Measurements from ENCODE around the gene ATXN1. TPM values are rescaled to one million over a fixed set of nuclear protein-coding genes. Genes with fewer than 3 reads are reported as not detected.
"Not testable (repeated sequence)": the region's sequence is repeated elsewhere in the genome, so short reads cannot be mapped to it uniquely, and the experiment has no call there.

ATXN1 gene
- total RNA-seq, 1 experiment from 2014 or later, result 7.6 TPM

GRCh38 chr6:16271428-16271827, 489.8 kb downstream of the ATXN1 start:
- H3K4me3 ChIP-seq (ENCODE audit: insufficient read depth, low read depth, low read length), result no peak overlapping the region
- no peak for DNase-seq
- H3K36me3 ChIP-seq (replicated peaks; ENCODE audit: control insufficient read depth, insufficient read depth, low read length), result no peaks in the 10 kb centered on the region
- no peaks in the 10 kb centered on the region for H3K27me3 ChIP-seq (ENCODE audit: control insufficient read depth, insufficient read depth, low read length)

GRCh38 chr6:16270178-16270794, 491.0 kb downstream of the ATXN1 start:
- Histone ChIP-seq H3K27me3 (ENCODE audit: control insufficient read depth, insufficient read depth, low read length) (no peaks in the 10 kb centered on the region), H3K36me3 (replicated peaks; ENCODE audit: control insufficient read depth, insufficient read depth, low read length) (no peaks in the 10 kb centered on the region), H3K4me3 (ENCODE audit: insufficient read depth, low read depth, low read length) (no peak overlapping the region)
- no peak for DNase-seq

- not testable (repeated sequence) for H3K36me3 ChIP-seq (replicated peaks; ENCODE audit: control insufficient read depth, insufficient read depth, low read length); H3K27me3 ChIP-seq (ENCODE audit: control insufficient read depth, insufficient read depth, low read length); DNase-seq; H3K4me3 ChIP-seq (ENCODE audit: insufficient read depth, low read depth, low read length)
These were observed 491.7 kb downstream of the ATXN1 start for GRCh38 chr6:16269442-16270070.

GRCh38 chr6:16267428-16268263, 493.6 kb downstream of the ATXN1 start:
- Histone ChIP-seq H3K27me3 (ENCODE audit: control insufficient read depth, insufficient read depth, low read length) (no peaks in the 10 kb centered on the region), H3K4me3 (ENCODE audit: insufficient read depth, low read depth, low read length) (no peak overlapping the region), H3K36me3 (replicated peaks; ENCODE audit: control insufficient read depth, insufficient read depth, low read length) (no peaks in the 10 kb centered on the region)
- DNase-seq, result no peak

- H3K4me3 ChIP-seq (ENCODE audit: insufficient read depth, low read depth, low read length), result no peak overlapping the region
- no peak for DNase-seq
- H3K27me3 ChIP-seq (ENCODE audit: control insufficient read depth, insufficient read depth, low read length), result no peaks in the 10 kb centered on the region
- no peaks in the 10 kb centered on the region for H3K36me3 ChIP-seq (replicated peaks; ENCODE audit: control insufficient read depth, insufficient read depth, low read length)
These were observed 495.6 kb downstream of the ATXN1 start for GRCh38 chr6:16265351-16266341.

GRCh38 chr6:16264785-16265184, 496.5 kb downstream of the ATXN1 start:
- H3K4me3 ChIP-seq (ENCODE audit: insufficient read depth, low read depth, low read length), result no peak overlapping the region
- DNase-seq, result no peak
- H3K27me3 ChIP-seq (ENCODE audit: control insufficient read depth, insufficient read depth, low read length), result no peaks in the 10 kb centered on the region
- no peaks in the 10 kb centered on the region for H3K36me3 ChIP-seq (replicated peaks; ENCODE audit: control insufficient read depth, insufficient read depth, low read length)

- H3K4me3 ChIP-seq (ENCODE audit: insufficient read depth, low read depth, low read length), result peak overlapping the region; percentile 26; the same call in 1 of the 2 replicates
- H3K36me3 ChIP-seq (replicated peaks; ENCODE audit: control insufficient read depth, insufficient read depth, low read length); H3K27me3 ChIP-seq (ENCODE audit: control insufficient read depth, insufficient read depth, low read length); DNase-seq: not testable (repeated sequence)
These were observed 497.7 kb downstream of the ATXN1 start for GRCh38 chr6:16263464-16264099.

GRCh38 chr6:16262773-16263172, 498.5 kb downstream of the ATXN1 start:
- not testable (repeated sequence) for DNase-seq; H3K27me3 ChIP-seq (ENCODE audit: control insufficient read depth, insufficient read depth, low read length); H3K4me3 ChIP-seq (ENCODE audit: insufficient read depth, low read depth, low read length); H3K36me3 ChIP-seq (replicated peaks; ENCODE audit: control insufficient read depth, insufficient read depth, low read length)

GRCh38 chr6:16260602-16261001, 500.7 kb downstream of the ATXN1 start:
- DNase-seq; H3K4me3 ChIP-seq (ENCODE audit: insufficient read depth, low read depth, low read length); H3K27me3 ChIP-seq (ENCODE audit: control insufficient read depth, insufficient read depth, low read length); H3K36me3 ChIP-seq (replicated peaks; ENCODE audit: control insufficient read depth, insufficient read depth, low read length): not testable (repeated sequence)

- H3K36me3 ChIP-seq (replicated peaks; ENCODE audit: control insufficient read depth, insufficient read depth, low read length); DNase-seq; H3K27me3 ChIP-seq (ENCODE audit: control insufficient read depth, insufficient read depth, low read length); H3K4me3 ChIP-seq (ENCODE audit: insufficient read depth, low read depth, low read length): not testable (repeated sequence)
These were observed 501.7 kb downstream of the ATXN1 start for GRCh38 chr6:16259604-16260003.

GRCh38 chr6:16258709-16259075, 502.6 kb downstream of the ATXN1 start:
- Histone ChIP-seq H3K4me3 (ENCODE audit: insufficient read depth, low read depth, low read length) (no peak overlapping the region), H3K36me3 (replicated peaks; ENCODE audit: control insufficient read depth, insufficient read depth, low read length) (no peaks in the 10 kb centered on the region), H3K27me3 (ENCODE audit: control insufficient read depth, insufficient read depth, low read length) (no peaks in the 10 kb centered on the region)
- DNase-seq, result no peak

GRCh38 chr6:16257999-16258708, 503.1 kb downstream of the ATXN1 start:
- DNase-seq, result no peak
- Histone ChIP-seq H3K27me3 (ENCODE audit: control insufficient read depth, insufficient read depth, low read length) (no peaks in the 10 kb centered on the region), H3K4me3 (ENCODE audit: insufficient read depth, low read depth, low read length) (no peak overlapping the region), H3K36me3 (replicated peaks; ENCODE audit: control insufficient read depth, insufficient read depth, low read length) (no peaks in the 10 kb centered on the region)

GRCh38 chr6:16256781-16257180, 504.5 kb downstream of the ATXN1 start:
- Histone ChIP-seq H3K27me3 (ENCODE audit: control insufficient read depth, insufficient read depth, low read length) (no peaks in the 10 kb centered on the region), H3K36me3 (replicated peaks; ENCODE audit: control insufficient read depth, insufficient read depth, low read length) (no peaks in the 10 kb centered on the region), H3K4me3 (ENCODE audit: insufficient read depth, low read depth, low read length) (no peak overlapping the region)
- DNase-seq, result no peak
